Type B pancreatic cell (in vitro differentiated cells): ENCODE results near the gene TMEM163. TPM values are rescaled to one million over a fixed set of nuclear protein-coding genes. Genes with fewer than 3 reads are reported as not detected.

ENCODE experiments used
- DNase-seq: peaks from one replicate; pipeline ENCODE4 v3.0.0; 2021; ENCODE audit warnings: mixed read lengths; ENCODE audit not compliant: unreplicated experiment; ENCODE audit errors: extremely low spot score
- H3K27ac Mint-ChIP-seq: 2 replicates; pipeline ENCODE4 v1.8.0; 2021; ENCODE audit warnings: mild to moderate bottlenecking, mixed read lengths
- H3K27me3 Mint-ChIP-seq: 2 replicates; pipeline ENCODE4 v1.8.0; 2021; ENCODE audit warnings: mixed read lengths
- H3K36me3 Mint-ChIP-seq: 2 replicates; pipeline ENCODE4 v1.8.0; 2021; ENCODE audit warnings: mixed read lengths
- H3K4me1 Mint-ChIP-seq: one replicate; pipeline ENCODE4 v1.8.0; 2021; ENCODE audit warnings: mixed read lengths; ENCODE audit not compliant: unreplicated experiment
- H3K4me3 Mint-ChIP-seq: 2 replicates; pipeline ENCODE4 v1.8.0; 2021; ENCODE audit warnings: mild to moderate bottlenecking, mixed read lengths
- H3K9me3 Mint-ChIP-seq: 2 replicates; pipeline ENCODE4 v1.8.0; 2021; ENCODE audit warnings: mixed read lengths
- CTCF ChIP-seq: fragments of 200-600 bp; sonication (generic); conservative IDR thresholded peaks from 2 replicates; pipeline ENCODE4 v1.5.0; 2021; ENCODE audit warnings: antibody characterized with exemption, mild to moderate bottlenecking
- total RNA-seq: library from RNA; stranded (reverse); gene quantifications from 2 replicates; pipeline ENCODE4 v1.2.1, GENCODE V29; 2021; ENCODE audit warnings: low replicate concordance

TMEM163 gene
- total RNA-seq, 1 donor from 2014 or later: 4.0 TPM

- no peaks in the 10 kb centered on the region for H3K4me1 Mint-ChIP-seq
- no peaks in the 10 kb centered on the region for H3K9me3 Mint-ChIP-seq
- DNase-seq: no peak
- H3K4me3 Mint-ChIP-seq: no peak overlapping the region
- H3K27ac Mint-ChIP-seq: no peak overlapping the region
- TF ChIP-seq CTCF: no peak
- H3K36me3 Mint-ChIP-seq: no peaks in the 10 kb centered on the region
- H3K27me3 Mint-ChIP-seq: peaks cover 2% of the 10 kb centered on the region
These were observed 70.2 kb downstream of the TMEM163 start for GRCh38 chr2:134648586-134648985.

- DNase-seq: no peak
- Mint-ChIP-seq H3K27ac (no peak overlapping the region), H3K9me3 (no peaks in the 10 kb centered on the region), H3K36me3 (no peaks in the 10 kb centered on the region), H3K27me3 (peaks cover 2% of the 10 kb centered on the region), H3K4me3 (no peak overlapping the region), H3K4me1 (no peaks in the 10 kb centered on the region)
- TF ChIP-seq CTCF: no peak
These were observed 71.1 kb downstream of the TMEM163 start for GRCh38 chr2:134647607-134648256.

- no peak overlapping the region for H3K4me3 Mint-ChIP-seq
- H3K9me3 Mint-ChIP-seq: no peaks in the 10 kb centered on the region
These were observed 75.9 kb downstream of the TMEM163 start for GRCh38 chr2:134642938-134643337.

GRCh38 chr2:134640494-134640893, 78.3 kb downstream of the TMEM163 start:
- no peak for TF ChIP-seq CTCF
- no peaks in the 10 kb centered on the region for H3K9me3 Mint-ChIP-seq
- no peak overlapping the region for H3K27ac Mint-ChIP-seq
- no peak overlapping the region for H3K4me3 Mint-ChIP-seq
- H3K36me3 Mint-ChIP-seq: no peaks in the 10 kb centered on the region
- no peaks in the 10 kb centered on the region for H3K4me1 Mint-ChIP-seq
- DNase-seq: no peak
- H3K27me3 Mint-ChIP-seq: peaks cover 5% of the 10 kb centered on the region

More at GRCh38 chr2:134642938-134643337, 75.9 kb downstream of the TMEM163 start:
- H3K27ac Mint-ChIP-seq: no peak overlapping the region
- no peak for DNase-seq
- H3K4me1 Mint-ChIP-seq: no peaks in the 10 kb centered on the region
- H3K36me3 Mint-ChIP-seq: no peaks in the 10 kb centered on the region
- H3K27me3 Mint-ChIP-seq: peaks cover 5% of the 10 kb centered on the region
- no peak for TF ChIP-seq CTCF

- no peaks in the 10 kb centered on the region for H3K36me3 Mint-ChIP-seq
- no peaks in the 10 kb centered on the region for H3K9me3 Mint-ChIP-seq
- peaks cover 5% of the 10 kb centered on the region for H3K27me3 Mint-ChIP-seq
- no peak for DNase-seq
- no peak for TF ChIP-seq CTCF
- H3K4me3 Mint-ChIP-seq: no peak overlapping the region
- H3K27ac Mint-ChIP-seq: no peak overlapping the region
- H3K4me1 Mint-ChIP-seq: no peaks in the 10 kb centered on the region
These were observed 79.5 kb downstream of the TMEM163 start for GRCh38 chr2:134639265-134639664.
